Kidney (tissue), 14 donors: Measurements from ENCODE around the gene TFG. TPM values are rescaled to one million over a fixed set of nuclear protein-coding genes. Genes with fewer than 3 reads are reported as not detected.

Source experiments
- DNase-seq, 5 donors: peaks; one replicate each; pipeline ENCODE4 v3.0.0-alpha.2; 2013 to 2020
- FAIRE-seq: peaks from 2 replicates; lab custom pipeline; 2012; peaks lifted over from hg19 to GRCh38; lab: Jason Lieb, UNC
- H3K27ac ChIP-seq, 2 donors: one replicate each; pipeline ENCODE4 v1.7.0; 2013; ENCODE audit warnings: low read depth in 2 of 2, low read length in 2 of 2, inconsistent platforms in 1 of 2
- H3K27me3 ChIP-seq: one replicate; pipeline ENCODE4 v1.7.1; 2013; ENCODE audit warnings: low read length, inconsistent platforms; ENCODE audit not compliant: control insufficient read depth, insufficient read depth
- H3K36me3 ChIP-seq, 3 donors: one replicate each; pipeline versions ENCODE4 v1.7.0 to v1.7.1; 2013; ENCODE audit warnings: low read length in 3 of 3, control low read depth in 1 of 3, inconsistent platforms in 1 of 3; ENCODE audit not compliant: insufficient read depth in 3 of 3, control insufficient read depth in 2 of 3
- H3K4me1 ChIP-seq, 3 donors: one replicate each; pipeline versions ENCODE4 v1.7.0 to v1.7.1; 2013; ENCODE audit warnings: low read length in 3 of 3, inconsistent platforms in 1 of 3, low read depth in 1 of 3; ENCODE audit not compliant: control insufficient read depth in 2 of 3, insufficient read depth in 2 of 3
- H3K4me3 ChIP-seq, 3 donors: one replicate each; pipeline versions ENCODE4 v1.7.0 to v1.8.1; 2013; ENCODE audit warnings: low read length in 3 of 3, control low read depth in 1 of 3, inconsistent platforms in 1 of 3
- H3K9ac ChIP-seq, 3 donors: one replicate each; pipeline versions ENCODE4 v1.7.0 to v1.7.1; 2013; ENCODE audit warnings: low read length in 3 of 3, control low read depth in 1 of 3, inconsistent platforms in 1 of 3
- H3K9me3 ChIP-seq, 3 donors: one replicate each; pipeline versions ENCODE4 v1.7.0 to v1.7.1; 2013; ENCODE audit warnings: low read length in 3 of 3, control low read depth in 1 of 3, inconsistent platforms in 1 of 3; ENCODE audit not compliant: control insufficient read depth in 2 of 3, insufficient read depth in 1 of 3
- CTCF ChIP-seq: IDR thresholded peaks from 3 replicates; pipeline ENCODE4 v1.5.1; 2012; ENCODE audit warnings: mild to moderate bottlenecking, moderate library complexity, borderline replicate concordance; ENCODE audit not compliant: insufficient read depth; ENCODE audit errors: extremely low read depth
- intact Hi-C: fragments of 100-400 bp; cut with DNase I; formaldehyde crosslinking; loops from one replicate; pipeline ENCODE4 v1.11.1; 2022
- polyA plus RNA-seq: library from polyadenylated mRNA; stranded (reverse); fragments of 350-450 nt; fragmentation: Illumina TruSeq; extraction: RNeasy Lipid Tissue Mini Kit (QIAGEN cat#74804); gene quantifications from one replicate; pipeline ENCODE4 v1.2.3, GENCODE V29; 2014; ENCODE audit warnings: low read depth, low replicate concordance; ENCODE audit not compliant: insufficient read depth
- total RNA-seq: library from RNA; stranded (reverse); fragmentation: NEBNext Ultra II Directional; extraction: Animal tissue kit (Norgen Biotek cat#: 25700); gene quantifications from one replicate; pipeline ENCODE4 v1.2.1, GENCODE V29; 2021
- donor health status: control.
- donor health status: control.
- donor health status: control.
- donor health status: control.
- donor health status: control.
- donor health status: DM: yes; HTN: yes; CAD: no.
- donor health status: Normal renal cell carcinoma (clear cell type).

TFG gene
- total and polyA plus RNA-seq, 2 donors from 2014 or later, result 84.8 to 86.2 TPM

- Histone ChIP-seq H3K9me3 (no peaks in the 10 kb centered on the region), H3K4me3 (no peak overlapping the region), H3K27ac (no peak overlapping the region), H3K9ac (no peak overlapping the region), H3K36me3 (peaks cover 5 to 26% (median 6%) of the 10 kb centered on the region in 3 donors), H3K4me1 (peaks cover 0 to 7% (median 0%) of the 10 kb centered on the region in 3 donors), H3K27me3 (no peaks in the 10 kb centered on the region)
- no peak for FAIRE-seq
- no peak for DNase-seq
- no peak for TF ChIP-seq CTCF
- intact Hi-C loops, result no loop called here
Observed at GRCh38 chr3:100730524-100730923, 21.2 kb downstream of the TFG start.

- intact Hi-C loops, result no loop called here
- Histone ChIP-seq H3K9ac (no peak overlapping the region), H3K9me3 (no peaks in the 10 kb centered on the region), H3K36me3 (peaks cover 10 to 39% (median 13%) of the 10 kb centered on the region in 3 donors), H3K27ac (no peak overlapping the region), H3K4me3 (no peak overlapping the region), H3K4me1 (no peaks in the 10 kb centered on the region), H3K27me3 (no peaks in the 10 kb centered on the region)
- FAIRE-seq, result no peak
- DNase-seq, result no peak
- TF ChIP-seq CTCF, result no peak
Observed at GRCh38 chr3:100732435-100732834, 23.1 kb downstream of the TFG start.

GRCh38 chr3:100737334-100737733 is 28.0 kb downstream of the TFG start:
- peak in 1 of 5 donors; percentile 32 for DNase-seq
- no peak for FAIRE-seq
- H3K27ac ChIP-seq, result no peak overlapping the region

More at GRCh38 chr3:100737334-100737733, 28.0 kb downstream of the TFG start:
- TF ChIP-seq CTCF, result peak; percentile 35
- H3K9me3 ChIP-seq, result no peaks in the 10 kb centered on the region
- H3K4me1 ChIP-seq, result no peaks in the 10 kb centered on the region
- no peak overlapping the region for H3K9ac ChIP-seq
- peaks cover 20 to 41% (median 25%) of the 10 kb centered on the region in 3 donors for H3K36me3 ChIP-seq
- H3K27me3 ChIP-seq, result no peaks in the 10 kb centered on the region
- intact Hi-C loops, result no loop called here
- no peak overlapping the region for H3K4me3 ChIP-seq
